Chondrocyte (in vitro differentiated cells): ENCODE results near the gene MCM6. TPM values are rescaled to one million over a fixed set of nuclear protein-coding genes. Genes with fewer than 3 reads are reported as not detected.

Source experiments
- DNase-seq: peaks from one replicate; pipeline ENCODE4 v3.0.0; 2021; ENCODE audit warnings: mixed read lengths, low spot score
- H3K27ac Mint-ChIP-seq: one replicate; pipeline ENCODE4 v1.8.0; 2021; ENCODE audit warnings: mild to moderate bottlenecking, moderate library complexity, mixed read lengths; ENCODE audit not compliant: unreplicated experiment
- H3K27me3 Mint-ChIP-seq: 2 replicates; pipeline ENCODE4 v1.8.0; 2021; ENCODE audit warnings: low read depth, mixed read lengths
- H3K36me3 Mint-ChIP-seq: 2 replicates; pipeline ENCODE4 v1.8.0; 2021; ENCODE audit warnings: low read depth, mixed read lengths
- H3K4me1 Mint-ChIP-seq: 2 replicates; pipeline ENCODE4 v1.8.0; 2021; ENCODE audit warnings: low read depth, mild to moderate bottlenecking, mixed read lengths
- H3K4me3 Mint-ChIP-seq: one replicate; pipeline ENCODE4 v1.8.0; 2021; ENCODE audit warnings: mild to moderate bottlenecking, moderate library complexity, mixed read lengths; ENCODE audit not compliant: unreplicated experiment
- H3K9me3 Mint-ChIP-seq: 2 replicates; pipeline ENCODE4 v1.8.0; 2021; ENCODE audit warnings: low read depth, mixed read lengths
- long read RNA-seq: library from polyadenylated mRNA; stranded (forward); transcript quantifications from one replicate; pipeline ENCODE4 v2.0.0, GENCODE V29; 2021
- total RNA-seq: library from RNA; stranded (reverse); gene quantifications from 3 replicates; pipeline ENCODE4 v1.2.1, GENCODE V29; 2021
- TF ChIP-seq, protein P1 (sequence below): fragments of 200-600 bp; sonication (generic); IDR thresholded peaks from 2 replicates; pipeline ENCODE4 v1.5.0; 2021; ENCODE audit warnings: antibody characterized with exemption, mild to moderate bottlenecking, moderate library complexity

Gene MCM6
- total RNA-seq, result 21.2 to 44.1 TPM (median 22.2 TPM) in 3 replicates
- long read RNA-seq, transcript MCM6-201 (17 exons, 3,736 nt), result major isoform, 67 of 71 reads
- long read RNA-seq, partial matches to known transcripts, result 1 of 71 reads
- long read RNA-seq, other reads (novel, unspliced or antisense), result 3 of 71 reads

GRCh38 chr2:135876066-135876711 lies at the start of gene MCM6:
MCM6 (minus strand) TSS chr2:135876443; CDS start chr2:135876365, 78 bp downstream.
- peak within 1 kb of the TSS; percentile 90 for H3K27ac Mint-ChIP-seq
- DNase-seq, result peak; percentile 99
- H3K27me3 Mint-ChIP-seq, result no peaks in the 10 kb centered on the region
- peaks cover 3% of the 10 kb centered on the region for H3K36me3 Mint-ChIP-seq
- peaks cover 27% of the 10 kb centered on the region for H3K4me1 Mint-ChIP-seq
- no peaks in the 10 kb centered on the region for H3K9me3 Mint-ChIP-seq
- peak within 1 kb of the TSS; percentile 90 for H3K4me3 Mint-ChIP-seq
- TF ChIP-seq, protein P1, sequence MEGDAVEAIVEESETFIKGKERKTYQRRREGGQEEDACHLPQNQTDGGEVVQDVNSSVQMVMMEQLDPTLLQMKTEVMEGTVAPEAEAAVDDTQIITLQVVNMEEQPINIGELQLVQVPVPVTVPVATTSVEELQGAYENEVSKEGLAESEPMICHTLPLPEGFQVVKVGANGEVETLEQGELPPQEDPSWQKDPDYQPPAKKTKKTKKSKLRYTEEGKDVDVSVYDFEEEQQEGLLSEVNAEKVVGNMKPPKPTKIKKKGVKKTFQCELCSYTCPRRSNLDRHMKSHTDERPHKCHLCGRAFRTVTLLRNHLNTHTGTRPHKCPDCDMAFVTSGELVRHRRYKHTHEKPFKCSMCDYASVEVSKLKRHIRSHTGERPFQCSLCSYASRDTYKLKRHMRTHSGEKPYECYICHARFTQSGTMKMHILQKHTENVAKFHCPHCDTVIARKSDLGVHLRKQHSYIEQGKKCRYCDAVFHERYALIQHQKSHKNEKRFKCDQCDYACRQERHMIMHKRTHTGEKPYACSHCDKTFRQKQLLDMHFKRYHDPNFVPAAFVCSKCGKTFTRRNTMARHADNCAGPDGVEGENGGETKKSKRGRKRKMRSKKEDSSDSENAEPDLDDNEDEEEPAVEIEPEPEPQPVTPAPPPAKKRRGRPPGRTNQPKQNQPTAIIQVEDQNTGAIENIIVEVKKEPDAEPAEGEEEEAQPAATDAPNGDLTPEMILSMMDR, result peak; percentile 24

- Mint-ChIP-seq H3K27me3 (no peaks in the 10 kb centered on the region), H3K27ac (no peak overlapping the region), H3K36me3 (peaks cover 9% of the 10 kb centered on the region), H3K9me3 (no peaks in the 10 kb centered on the region), H3K4me3 (no peak overlapping the region), H3K4me1 (peaks cover 15% of the 10 kb centered on the region)
- DNase-seq, result no peak
- TF ChIP-seq, protein P1, result no peak
Measured at GRCh38 chr2:135925571-135925970, 49.3 kb upstream of the MCM6 start.

GRCh38 chr2:135916207-135916606 lies 40.0 kb upstream of the MCM6 start:
- DNase-seq, result no peak
- Mint-ChIP-seq H3K27ac (no peak overlapping the region), H3K27me3 (no peaks in the 10 kb centered on the region), H3K36me3 (peaks cover 2% of the 10 kb centered on the region), H3K4me3 (no peak overlapping the region), H3K4me1 (no peaks in the 10 kb centered on the region), H3K9me3 (no peaks in the 10 kb centered on the region)
- TF ChIP-seq, protein P1, result peak; percentile 84

- Mint-ChIP-seq H3K27me3 (no peaks in the 10 kb centered on the region), H3K4me1 (peaks cover 3% of the 10 kb centered on the region), H3K9me3 (no peaks in the 10 kb centered on the region), H3K36me3 (peaks cover 6% of the 10 kb centered on the region), H3K4me3 (no peak overlapping the region), H3K27ac (no peak overlapping the region)
- DNase-seq, result no peak
- TF ChIP-seq, protein P1, result no peak
Measured at GRCh38 chr2:135914485-135914884, 38.2 kb upstream of the MCM6 start.

DNA sequence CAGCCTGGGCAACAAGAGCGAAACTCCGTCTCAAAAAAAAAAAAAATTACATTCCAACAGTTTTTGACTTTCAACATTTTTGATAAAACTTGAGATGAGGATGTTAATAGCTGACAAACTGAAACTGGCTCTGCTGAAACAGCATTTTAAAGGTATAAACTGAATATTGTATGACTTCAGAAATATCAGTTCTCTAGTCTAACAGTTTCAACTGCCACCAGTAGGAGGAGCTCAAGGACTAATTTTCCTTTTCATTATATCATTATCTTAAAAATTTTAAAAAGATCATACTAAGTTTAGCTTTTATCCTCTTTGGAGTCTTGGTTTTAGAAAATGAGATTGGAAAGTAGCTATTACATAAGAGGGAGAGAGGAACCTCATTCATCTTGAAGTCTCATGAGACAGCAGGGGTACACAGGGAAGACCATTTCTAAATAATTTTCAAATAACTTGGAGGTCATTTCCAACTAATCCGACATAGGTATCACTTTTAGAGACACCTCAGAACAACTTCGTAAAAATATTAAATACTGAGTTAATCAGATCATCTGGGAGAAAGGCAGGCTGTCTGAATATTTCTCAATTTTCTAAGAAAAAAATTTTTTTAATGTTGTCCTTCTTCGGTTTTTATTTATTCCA lies 37.6 kb upstream of the MCM6 start:
- H3K27me3 Mint-ChIP-seq, result no peaks in the 10 kb centered on the region
- H3K4me3 Mint-ChIP-seq, result no peak overlapping the region
- peaks cover 3% of the 10 kb centered on the region for H3K4me1 Mint-ChIP-seq
- DNase-seq, result no peak
- TF ChIP-seq, protein P1, result peak; percentile 95
- H3K9me3 Mint-ChIP-seq, result no peaks in the 10 kb centered on the region
- no peak overlapping the region for H3K27ac Mint-ChIP-seq
- H3K36me3 Mint-ChIP-seq, result peaks cover 7% of the 10 kb centered on the region
